Body of pancreas (tissue), 4 donors: ENCODE data around the gene SLC6A2.

Experiments used
- CTCF ChIP-seq, 7 experiments: fragments of 450-650 bp in 4 of 7; fragments of 200-600 bp in 3 of 7; sonication (generic) in 3 of 7; IDR thresholded peaks; one replicate each; pipeline ENCODE4 v1.5.1; 2016 to 2019; ENCODE audit warnings: antibody characterized with exemption in 7 of 7
- POLR2A ChIP-seq, 3 donors: fragments of 450-650 bp; IDR thresholded peaks; one replicate each; pipeline ENCODE4 v1.6.1; 2016; ENCODE audit warnings: antibody characterized with exemption in 3 of 3, mild to moderate bottlenecking in 2 of 3

GRCh38 chr16:55651841-55652824 is 3.7 kb upstream of the SLC6A2 start:
- no peak for TF ChIP-seq POLR2A (IDR thresholded peaks at IDR 0.05)
- TF ChIP-seq CTCF (IDR thresholded peaks at IDR 0.05), result no peak
